Ishikawa (cell line): ENCODE data around the gene PTPN21.

Experiments used
- CREB1 ChIP-seq: IDR thresholded peaks from 2 replicates; pipeline ENCODE4 v1.6.1; 2012; ENCODE audit warnings: low read depth
- EP300 ChIP-seq: IDR thresholded peaks from 2 replicates; pipeline ENCODE4 v1.6.1; 2012; ENCODE audit warnings: borderline replicate concordance
- FOXM1 ChIP-seq: IDR thresholded peaks from 2 replicates; pipeline ENCODE4 v1.6.1; 2012; ENCODE audit warnings: low read depth, borderline replicate concordance
- RAD21 ChIP-seq: IDR thresholded peaks from 2 replicates; pipeline ENCODE4 v1.6.1; 2012; ENCODE audit warnings: low read depth
- TAF1 ChIP-seq: IDR thresholded peaks from 2 replicates; pipeline ENCODE4 v1.6.1; 2012; ENCODE audit warnings: low read depth, mild to moderate bottlenecking
- TCF12 ChIP-seq: IDR thresholded peaks from 2 replicates; pipeline ENCODE4 v1.6.1; 2012; ENCODE audit warnings: low read depth
- YY1 ChIP-seq: IDR thresholded peaks from 2 replicates; pipeline ENCODE4 v1.6.1; 2012; ENCODE audit warnings: low read depth
- ZBTB7A ChIP-seq: IDR thresholded peaks from 2 replicates; pipeline ENCODE4 v1.6.1; 2012; ENCODE audit warnings: low read depth
- TF ChIP-seq, protein P1 (sequence below): IDR thresholded peaks from 2 replicates; pipeline ENCODE4 v1.6.1; 2012
- TF ChIP-seq, protein P2 (sequence below): IDR thresholded peaks from 2 replicates; pipeline ENCODE4 v1.6.1; 2012; ENCODE audit warnings: low read depth, mild to moderate bottlenecking
- TF ChIP-seq, protein P3 (sequence below): IDR thresholded peaks from 2 replicates; pipeline ENCODE4 v1.6.1; 2012

DNA sequence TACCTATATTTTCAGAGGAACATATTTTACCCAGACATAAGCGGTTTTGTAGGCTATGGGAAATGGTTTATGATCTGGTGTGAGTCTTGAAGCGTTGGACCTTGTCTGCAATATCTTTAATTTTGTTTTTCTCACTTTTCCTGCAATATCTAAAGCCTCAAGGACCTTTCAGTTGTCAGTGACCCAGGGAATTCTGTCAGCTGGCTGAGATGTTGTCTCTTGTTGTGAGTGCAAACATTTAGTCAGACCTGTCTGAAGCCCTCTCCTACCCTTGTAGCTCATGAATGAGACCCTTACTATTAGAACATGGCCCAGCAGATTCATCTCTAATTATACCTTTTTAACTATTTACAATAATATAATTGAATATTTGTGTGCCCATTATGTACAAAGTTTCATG, 115.7 kb downstream of the PTPN21 start:
- TF ChIP-seq, protein P1, sequence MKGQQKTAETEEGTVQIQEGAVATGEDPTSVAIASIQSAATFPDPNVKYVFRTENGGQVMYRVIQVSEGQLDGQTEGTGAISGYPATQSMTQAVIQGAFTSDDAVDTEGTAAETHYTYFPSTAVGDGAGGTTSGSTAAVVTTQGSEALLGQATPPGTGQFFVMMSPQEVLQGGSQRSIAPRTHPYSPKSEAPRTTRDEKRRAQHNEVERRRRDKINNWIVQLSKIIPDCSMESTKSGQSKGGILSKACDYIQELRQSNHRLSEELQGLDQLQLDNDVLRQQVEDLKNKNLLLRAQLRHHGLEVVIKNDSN, result no peak
- TF ChIP-seq CREB1 (no peak), EP300 (no peak), ZBTB7A (no peak), RAD21 (no peak), FOXM1 (no peak), YY1 (no peak), TAF1 (no peak), TCF12 (no peak)
- TF ChIP-seq, protein P2, sequence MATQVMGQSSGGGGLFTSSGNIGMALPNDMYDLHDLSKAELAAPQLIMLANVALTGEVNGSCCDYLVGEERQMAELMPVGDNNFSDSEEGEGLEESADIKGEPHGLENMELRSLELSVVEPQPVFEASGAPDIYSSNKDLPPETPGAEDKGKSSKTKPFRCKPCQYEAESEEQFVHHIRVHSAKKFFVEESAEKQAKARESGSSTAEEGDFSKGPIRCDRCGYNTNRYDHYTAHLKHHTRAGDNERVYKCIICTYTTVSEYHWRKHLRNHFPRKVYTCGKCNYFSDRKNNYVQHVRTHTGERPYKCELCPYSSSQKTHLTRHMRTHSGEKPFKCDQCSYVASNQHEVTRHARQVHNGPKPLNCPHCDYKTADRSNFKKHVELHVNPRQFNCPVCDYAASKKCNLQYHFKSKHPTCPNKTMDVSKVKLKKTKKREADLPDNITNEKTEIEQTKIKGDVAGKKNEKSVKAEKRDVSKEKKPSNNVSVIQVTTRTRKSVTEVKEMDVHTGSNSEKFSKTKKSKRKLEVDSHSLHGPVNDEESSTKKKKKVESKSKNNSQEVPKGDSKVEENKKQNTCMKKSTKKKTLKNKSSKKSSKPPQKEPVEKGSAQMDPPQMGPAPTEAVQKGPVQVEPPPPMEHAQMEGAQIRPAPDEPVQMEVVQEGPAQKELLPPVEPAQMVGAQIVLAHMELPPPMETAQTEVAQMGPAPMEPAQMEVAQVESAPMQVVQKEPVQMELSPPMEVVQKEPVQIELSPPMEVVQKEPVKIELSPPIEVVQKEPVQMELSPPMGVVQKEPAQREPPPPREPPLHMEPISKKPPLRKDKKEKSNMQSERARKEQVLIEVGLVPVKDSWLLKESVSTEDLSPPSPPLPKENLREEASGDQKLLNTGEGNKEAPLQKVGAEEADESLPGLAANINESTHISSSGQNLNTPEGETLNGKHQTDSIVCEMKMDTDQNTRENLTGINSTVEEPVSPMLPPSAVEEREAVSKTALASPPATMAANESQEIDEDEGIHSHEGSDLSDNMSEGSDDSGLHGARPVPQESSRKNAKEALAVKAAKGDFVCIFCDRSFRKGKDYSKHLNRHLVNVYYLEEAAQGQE, result no peak
- TF ChIP-seq, protein P3, sequence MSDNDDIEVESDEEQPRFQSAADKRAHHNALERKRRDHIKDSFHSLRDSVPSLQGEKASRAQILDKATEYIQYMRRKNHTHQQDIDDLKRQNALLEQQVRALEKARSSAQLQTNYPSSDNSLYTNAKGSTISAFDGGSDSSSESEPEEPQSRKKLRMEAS, result no peak
